Muscle of leg (tissue), 16 donors: ENCODE data around the gene PEX11G. TPM values are rescaled to one million over a fixed set of nuclear protein-coding genes. Genes with fewer than 3 reads are reported as not detected.

Source experiments
- DNase-seq: peaks from one replicate; pipeline ENCODE4 v3.0.0; 2013
- H3K27ac ChIP-seq: one replicate; pipeline ENCODE4 v1.5.1; 2013; ENCODE audit warnings: mild to moderate bottlenecking, low read length, control low read depth
- H3K27me3 ChIP-seq: one replicate; pipeline ENCODE4 v1.6.1; 2013; ENCODE audit warnings: low read length; ENCODE audit not compliant: control insufficient read depth, insufficient read depth
- H3K36me3 ChIP-seq: one replicate; pipeline ENCODE4 v1.6.1; 2013; ENCODE audit warnings: low read length; ENCODE audit not compliant: control insufficient read depth, insufficient read depth
- H3K4me1 ChIP-seq: one replicate; pipeline ENCODE4 v1.6.1; 2013; ENCODE audit warnings: low read length; ENCODE audit not compliant: control insufficient read depth, insufficient read depth
- H3K4me3 ChIP-seq: one replicate; pipeline ENCODE4 v1.5.1; 2013; ENCODE audit warnings: low read length, control low read depth
- H3K9me3 ChIP-seq: replicated peaks from 2 replicates; pipeline ENCODE4 v1.6.1; 2013; ENCODE audit warnings: low read depth, low read length; ENCODE audit not compliant: control insufficient read depth
- WGBS: methylation state at CpG from one replicate; pipeline ENCODE4 v1.1.5; 2013; ENCODE audit warnings: missing lambda C conversion rate; ENCODE audit not compliant: insufficient coverage; 5-methylcytosine and 5-hydroxymethylcytosine counted together
- long read RNA-seq, 11 donors: transcript quantifications; one replicate each; lab custom pipeline, GENCODE V29; 2026
- polyA plus RNA-seq, 8 donors: library from polyadenylated mRNA; unstranded; fragments of 120-200 nt; gene quantifications; one replicate each; pipeline versions ENCODE4 v1.2.1 to v1.2.3, GENCODE V29; 2013; ENCODE audit warnings: inconsistent platforms in 1 of 8, low replicate concordance in 1 of 8; ENCODE audit not compliant: insufficient read length in 8 of 8, insufficient read depth in 1 of 8
- total RNA-seq: library from RNA; stranded (reverse); fragments of 120-200 nt; gene quantifications from one replicate; pipeline ENCODE4 v1.2.4, GENCODE V29; 2013

The PEX11G gene
- total RNA-seq, result 2.5 TPM
- polyA plus RNA-seq, result 1 to 10 TPM; 2.0 to 3.9 (median 2.6) TPM
- long read RNA-seq, donor 1, result 0 reads
- long read RNA-seq, donor 2, result 0 reads
- long read RNA-seq, donor 3, partial matches to known transcripts, result 0 of 4 reads
- long read RNA-seq, donor 3, other reads (novel, unspliced or antisense), result 0 of 4 reads
- long read RNA-seq, donor 4, partial matches to known transcripts, result 0 of 1 reads
- long read RNA-seq, donor 4, other reads (novel, unspliced or antisense), result 0 of 1 reads
- long read RNA-seq, donor 5, partial matches to known transcripts, result 0 of 1 reads
- long read RNA-seq, donor 5, other reads (novel, unspliced or antisense), result 0 of 1 reads
- long read RNA-seq, donor 6, partial matches to known transcripts, result 0 of 1 reads
- long read RNA-seq, donor 6, other reads (novel, unspliced or antisense), result 0 of 1 reads
- long read RNA-seq, donor 7, result 0 reads
- long read RNA-seq, donor 8, partial matches to known transcripts, result 0 of 1 reads
- long read RNA-seq, donor 8, other reads (novel, unspliced or antisense), result 0 of 1 reads
- long read RNA-seq, donor 9, partial matches to known transcripts, result 0 of 1 reads
- long read RNA-seq, donor 9, other reads (novel, unspliced or antisense), result 0 of 1 reads
- long read RNA-seq, donor 10, result 0 reads
- long read RNA-seq, donor 11, result 0 reads

DNA sequence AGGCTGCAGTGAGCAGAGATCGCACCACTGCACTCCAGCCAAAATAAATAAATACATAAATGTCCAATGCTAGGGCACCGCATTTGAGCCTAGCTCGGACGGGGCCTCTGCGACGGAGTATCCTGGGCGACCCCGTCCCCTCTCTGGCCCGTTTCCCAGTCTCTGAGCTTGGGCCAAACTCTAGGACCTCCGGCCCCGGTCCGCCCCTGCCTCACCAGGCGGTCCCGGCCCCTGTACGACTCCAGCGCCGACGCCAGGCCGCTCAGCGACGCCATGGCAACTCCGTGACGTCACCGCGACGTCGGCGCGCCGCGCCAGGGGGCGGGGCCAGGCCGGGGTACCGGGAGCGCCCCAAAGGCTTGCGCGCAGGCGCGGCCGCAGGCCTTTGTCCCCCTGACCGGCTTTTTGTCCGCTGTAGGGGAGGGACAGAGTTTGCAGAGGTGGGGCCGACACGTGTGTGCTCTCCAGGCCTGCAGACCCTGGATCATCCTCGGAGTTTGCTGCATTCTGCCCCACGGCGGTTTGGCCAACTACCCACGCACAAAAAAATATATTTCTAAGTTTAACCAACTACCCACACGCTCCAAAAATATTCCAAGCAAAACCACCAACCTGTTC lies at the start of gene PEX11G:
TSS of gene PEX11G (minus strand) at position 300 of the 618 bp plus-strand sequence. CDS start at position 275, 25 bp downstream.
- DNase-seq, result peak; percentile 95
- peaks cover 13% of the 10 kb centered on the region for H3K4me1 ChIP-seq
- H3K27ac ChIP-seq, result peak within 1 kb of the TSS; percentile 90
- H3K9me3 ChIP-seq, result no peaks in the 10 kb centered on the region
- H3K4me3 ChIP-seq, result peak within 1 kb of the TSS; percentile 69
- under 1% methylated on average over 40 of the region's 49 CpGs for WGBS
- H3K27me3 ChIP-seq, result no peaks in the 10 kb centered on the region
- no peaks in the 10 kb centered on the region for H3K36me3 ChIP-seq

DNA sequence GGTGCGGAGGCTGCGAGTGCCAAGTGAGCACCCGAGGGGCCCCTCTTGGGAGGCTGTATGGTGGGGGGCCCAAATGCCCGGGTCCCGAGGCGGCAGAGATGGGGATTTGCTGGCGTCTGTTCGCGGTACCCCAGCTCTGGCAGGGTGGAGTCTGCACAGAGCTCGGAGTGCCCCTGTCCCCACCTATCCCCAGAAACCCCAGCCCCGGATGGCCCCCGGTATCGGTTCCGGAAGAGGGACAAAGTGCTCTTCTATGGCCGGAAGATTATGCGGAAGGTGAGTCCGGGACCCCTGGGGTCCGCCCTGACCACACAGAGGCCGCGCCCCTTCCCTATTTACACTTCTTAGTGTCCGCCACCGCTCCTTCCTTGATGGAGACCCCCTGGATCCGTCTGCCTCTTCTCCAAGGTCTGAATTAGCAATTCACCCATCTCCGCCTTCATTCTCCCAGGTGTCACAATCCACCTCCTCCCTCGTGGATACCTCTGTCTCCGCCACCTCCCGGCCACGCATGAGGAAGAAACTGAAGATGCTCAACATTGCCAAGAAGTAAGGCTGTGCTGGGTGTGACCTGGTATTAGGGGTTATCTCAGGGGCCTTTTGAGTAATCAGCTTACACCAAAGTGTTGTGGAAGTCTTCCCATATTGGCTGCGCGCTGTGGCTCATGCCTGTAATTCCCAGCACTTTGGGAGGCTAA lies 47.3 kb upstream of the PEX11G start:
- WGBS, result 14% methylated on average over 21 of the region's 30 CpGs
- Histone ChIP-seq H3K4me3 (peak overlapping the region; percentile 75), H3K9me3 (no peaks in the 10 kb centered on the region), H3K36me3 (peaks cover 39% of the 10 kb centered on the region), H3K27me3 (no peaks in the 10 kb centered on the region), H3K4me1 (peaks cover 19% of the 10 kb centered on the region), H3K27ac (peak overlapping the region; percentile 97)
- DNase-seq, result no peak

DNA sequence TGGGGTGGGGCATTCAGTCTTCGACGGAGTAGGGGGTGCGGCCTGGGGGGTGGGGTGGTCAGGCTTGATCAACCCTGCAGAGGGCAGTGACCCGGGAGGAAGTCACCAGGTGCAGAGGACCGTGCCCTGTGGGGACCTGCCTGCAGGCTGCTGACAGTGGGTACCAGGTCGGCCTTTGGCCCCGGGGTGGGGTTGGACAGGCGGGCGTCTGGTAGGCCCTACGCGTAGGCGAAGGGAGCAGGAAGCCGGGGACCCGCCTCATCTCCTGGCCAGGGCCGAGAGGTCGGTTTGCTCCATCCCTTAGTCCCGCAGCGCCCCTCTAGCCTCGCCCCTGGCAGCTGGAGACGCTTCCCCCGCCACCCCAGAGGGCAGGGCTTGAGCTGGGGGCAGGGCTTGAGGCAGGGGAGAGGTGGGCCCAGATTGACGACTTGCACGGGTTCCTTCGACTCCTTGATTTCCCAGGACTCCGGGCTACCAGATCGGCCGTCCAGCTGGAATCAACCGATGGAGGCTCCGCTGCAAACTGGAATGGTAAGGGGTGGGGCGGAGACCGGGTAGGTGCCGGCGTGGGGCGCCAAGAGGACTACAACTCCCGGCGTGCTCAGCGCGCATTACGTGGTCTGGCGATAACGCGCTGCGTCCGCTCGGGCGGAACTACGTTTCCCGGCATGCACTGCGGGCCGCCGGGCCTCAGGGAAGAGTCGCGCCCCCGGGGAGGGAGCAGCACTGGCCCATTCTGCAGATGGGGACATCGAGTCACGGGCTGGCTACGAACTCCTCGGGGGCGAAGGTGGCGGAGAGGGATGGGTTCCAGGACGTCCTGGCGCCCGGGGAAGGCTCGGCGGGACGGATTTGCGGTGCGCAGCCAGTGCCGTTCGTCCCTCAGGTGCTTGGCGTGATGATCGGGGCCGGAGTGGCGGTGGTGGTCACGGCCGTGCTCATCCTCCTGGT lies 46.5 kb upstream of the PEX11G start, which contains the start of gene PNPLA6:
TSS of gene PNPLA6 (plus strand) at position 671 of the 951 bp plus-strand sequence. CDS start at position 743, 72 bp downstream.
- Histone ChIP-seq H3K27ac (peak within 1 kb of the TSS; percentile 97), H3K4me3 (peak within 1 kb of the TSS; percentile 75), H3K36me3 (peaks cover 33% of the 10 kb centered on the region), H3K4me1 (peaks cover 19% of the 10 kb centered on the region), H3K9me3 (no peaks in the 10 kb centered on the region), H3K27me3 (no peaks in the 10 kb centered on the region)
- WGBS, result 0% methylated on average over 75 of the region's 76 CpGs
- DNase-seq, result peak; percentile 98

DNA sequence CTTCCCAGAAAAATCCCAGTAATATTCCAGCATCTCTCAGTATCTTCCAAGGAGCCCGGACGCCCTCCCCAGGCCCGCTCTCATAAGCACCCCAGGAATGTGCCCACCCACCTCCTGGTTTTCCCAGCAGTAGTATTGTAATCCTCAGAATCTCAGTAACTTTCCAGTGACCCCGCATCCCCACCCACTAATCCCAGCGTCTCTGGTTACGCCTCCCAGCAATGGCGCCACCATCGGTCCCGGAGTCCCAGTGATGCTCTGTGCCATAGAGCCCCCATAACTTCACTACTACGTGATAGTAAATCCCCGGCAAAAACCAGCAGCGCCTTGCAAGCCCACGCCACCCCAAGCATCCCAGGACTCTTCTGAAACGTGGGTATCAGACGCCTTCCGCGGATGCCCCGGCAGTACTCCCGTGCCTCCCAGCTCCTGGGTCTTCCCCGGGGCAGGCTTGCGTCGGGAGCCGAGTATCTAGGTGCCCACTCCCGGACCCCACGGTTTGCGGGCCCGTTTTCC lies 45.8 kb upstream of the PEX11G start:
- no peaks in the 10 kb centered on the region for H3K27me3 ChIP-seq
- H3K4me1 ChIP-seq, result peaks cover 19% of the 10 kb centered on the region
- peak; percentile 96 for DNase-seq
- peak overlapping the region; percentile 75 for H3K4me3 ChIP-seq
- peak overlapping the region; percentile 97 for H3K27ac ChIP-seq
- WGBS, result 0% methylated on average over 24 of the region's 27 CpGs
- H3K9me3 ChIP-seq, result no peaks in the 10 kb centered on the region
- peaks cover 33% of the 10 kb centered on the region for H3K36me3 ChIP-seq

DNA sequence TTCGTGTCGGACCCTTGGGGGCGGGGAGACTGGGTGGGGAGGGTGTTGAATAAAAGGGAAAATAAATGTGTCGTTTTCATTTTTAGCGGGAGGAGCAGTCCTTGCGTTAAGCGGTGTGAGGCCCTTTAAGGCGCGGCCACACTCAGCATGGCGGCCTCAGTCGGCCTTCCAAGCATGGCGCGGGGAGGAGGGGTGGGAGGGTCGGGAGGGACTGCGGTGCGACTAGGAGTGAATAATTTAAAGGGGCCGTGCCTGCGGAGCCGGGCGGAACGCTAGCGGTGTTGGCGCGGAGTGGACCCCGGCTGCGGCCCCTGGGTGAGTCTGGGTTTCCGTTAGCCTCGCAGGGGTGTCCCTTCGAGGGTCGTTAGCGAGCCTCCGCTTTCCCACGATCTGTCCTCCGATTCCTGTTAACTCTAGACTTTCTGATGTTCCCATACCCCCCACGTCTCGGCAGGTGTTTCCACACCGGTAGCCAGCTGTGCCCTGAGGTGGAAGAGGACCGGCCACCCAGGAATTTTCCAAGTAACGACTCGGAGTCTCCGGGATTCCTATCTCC lies 45.2 kb upstream of the PEX11G start:
- Histone ChIP-seq H3K27me3 (no peaks in the 10 kb centered on the region), H3K4me3 (peak overlapping the region; percentile 75), H3K9me3 (no peaks in the 10 kb centered on the region), H3K27ac (peak overlapping the region; percentile 97), H3K4me1 (peaks cover 19% of the 10 kb centered on the region), H3K36me3 (peaks cover 38% of the 10 kb centered on the region)
- 0% methylated on average over 35 of the region's 41 CpGs for WGBS
- peak; percentile 98 for DNase-seq

DNA sequence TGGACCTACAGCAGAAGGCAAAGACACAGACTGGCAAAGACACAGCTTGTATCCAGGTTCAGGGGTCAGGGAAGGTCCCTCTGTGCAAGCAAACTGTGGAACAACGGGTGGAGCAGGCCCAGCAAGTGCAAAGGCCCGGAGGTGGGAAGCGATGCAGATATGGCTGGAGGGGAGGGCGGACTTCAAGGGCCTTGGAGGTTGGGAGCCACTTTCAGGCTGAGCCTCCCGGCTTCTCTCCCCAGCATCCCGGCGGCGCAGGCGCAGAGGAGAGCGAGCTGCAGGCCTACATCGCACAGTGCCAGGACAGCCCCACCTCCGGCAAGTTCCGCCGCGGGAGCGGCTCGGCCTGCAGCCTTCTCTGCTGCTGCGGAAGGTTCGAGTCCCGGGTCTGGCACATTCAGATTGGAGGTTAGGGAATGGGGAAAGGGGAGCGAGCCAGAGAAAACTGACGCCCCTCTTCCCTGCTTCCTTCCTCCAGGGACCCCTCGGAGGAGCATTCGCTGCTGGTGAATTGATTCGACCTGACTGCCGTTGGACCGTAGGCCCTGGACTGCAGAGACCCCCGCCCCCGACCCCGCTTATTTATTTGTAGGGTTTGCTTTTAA lies 44.5 kb upstream of the PEX11G start:
- peak; percentile 84 for DNase-seq
- Histone ChIP-seq H3K27me3 (no peaks in the 10 kb centered on the region), H3K27ac (peak overlapping the region; percentile 90), H3K36me3 (peaks cover 36% of the 10 kb centered on the region), H3K4me3 (peak overlapping the region; percentile 75), H3K9me3 (no peaks in the 10 kb centered on the region), H3K4me1 (peaks cover 19% of the 10 kb centered on the region)
- WGBS, result 25% methylated on average over 23 of the region's 30 CpGs

DNA sequence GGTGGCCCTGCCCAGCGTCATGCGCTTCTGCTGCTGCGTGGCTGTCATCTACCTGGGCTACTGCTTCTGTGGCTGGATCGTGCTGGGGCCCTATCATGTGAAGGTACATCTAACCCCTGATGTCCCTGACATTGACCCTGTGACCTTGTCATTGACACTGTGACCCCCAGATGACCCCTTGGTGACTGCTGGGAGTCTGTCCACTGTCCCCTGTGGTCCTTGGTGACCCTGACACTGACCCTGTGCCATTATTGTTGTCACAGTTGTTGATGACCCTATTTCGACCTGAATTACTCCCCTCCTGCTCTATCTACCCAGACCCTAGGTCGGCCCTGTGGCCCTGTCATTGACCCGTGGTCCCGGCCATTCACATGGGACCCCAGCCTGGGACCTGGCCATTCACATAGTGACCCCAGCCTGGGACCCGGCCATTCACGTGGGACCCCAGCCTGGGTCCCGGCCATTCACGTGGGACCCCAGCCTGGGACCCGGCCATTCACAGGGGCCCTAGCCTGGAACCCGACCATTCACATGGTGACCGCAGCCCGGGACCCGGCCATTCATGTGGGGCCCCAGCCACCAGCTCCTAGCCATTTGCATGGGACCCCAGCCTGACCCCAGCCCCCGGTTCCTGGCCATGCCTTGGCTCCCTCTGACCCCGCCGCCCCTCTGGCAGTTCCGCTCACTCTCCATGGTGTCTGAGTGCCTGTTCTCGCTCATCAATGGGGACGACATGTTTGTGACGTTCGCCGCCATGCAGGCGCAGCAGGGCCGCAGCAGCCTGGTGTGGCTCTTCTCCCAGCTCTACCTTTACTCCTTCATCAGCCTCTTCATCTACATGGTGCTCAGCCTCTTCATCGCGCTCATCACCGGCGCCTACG lies 41.0 kb upstream of the PEX11G start:
- Histone ChIP-seq H3K4me3 (no peak overlapping the region), H3K9me3 (no peaks in the 10 kb centered on the region), H3K27ac (no peak overlapping the region), H3K27me3 (no peaks in the 10 kb centered on the region), H3K4me1 (peaks cover 12% of the 10 kb centered on the region), H3K36me3 (peaks cover 49% of the 10 kb centered on the region)
- WGBS, result 93% methylated on average over 33 of the region's 33 CpGs
- no peak for DNase-seq

DNA sequence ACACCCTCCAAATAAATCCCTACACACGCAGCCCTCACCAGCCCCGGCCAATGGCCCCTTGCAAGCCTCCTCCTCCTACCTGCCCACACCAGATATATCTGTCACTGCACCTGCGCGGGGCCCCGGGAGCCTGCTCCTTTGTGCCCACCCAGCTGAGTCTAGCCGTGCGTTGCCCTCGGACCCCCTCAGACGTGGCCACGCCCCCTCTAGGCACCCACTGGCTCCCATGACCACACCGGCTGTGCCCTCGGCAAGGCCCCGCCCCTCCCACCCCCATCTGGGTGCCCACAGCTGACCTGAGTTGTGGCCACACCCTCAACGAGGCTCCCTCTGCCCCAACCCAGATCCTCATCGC lies 40.4 kb upstream of the PEX11G start:
- Histone ChIP-seq H3K36me3 (peaks cover 55% of the 10 kb centered on the region), H3K9me3 (no peaks in the 10 kb centered on the region), H3K27ac (no peak overlapping the region), H3K4me3 (no peak overlapping the region), H3K27me3 (no peaks in the 10 kb centered on the region), H3K4me1 (peaks cover 10% of the 10 kb centered on the region)
- WGBS, result 79% methylated on average over 15 of the region's 15 CpGs
- no peak for DNase-seq
